8988T (cell line): ENCODE results near the gene CHCHD10.

Experiments used
- DNase-seq: peaks from one replicate; pipeline ENCODE4 v3.0.0; 2011

CHCHD10 gene

GRCh38 chr22:23786752-23787599, 19.2 kb upstream of the CHCHD10 start, which contains the start of gene SMARCB1:
SMARCB1 (plus strand) TSS chr22:23786966; CDS start chr22:23787170, 204 bp downstream.
- peak; percentile 95 for DNase-seq

DNA sequence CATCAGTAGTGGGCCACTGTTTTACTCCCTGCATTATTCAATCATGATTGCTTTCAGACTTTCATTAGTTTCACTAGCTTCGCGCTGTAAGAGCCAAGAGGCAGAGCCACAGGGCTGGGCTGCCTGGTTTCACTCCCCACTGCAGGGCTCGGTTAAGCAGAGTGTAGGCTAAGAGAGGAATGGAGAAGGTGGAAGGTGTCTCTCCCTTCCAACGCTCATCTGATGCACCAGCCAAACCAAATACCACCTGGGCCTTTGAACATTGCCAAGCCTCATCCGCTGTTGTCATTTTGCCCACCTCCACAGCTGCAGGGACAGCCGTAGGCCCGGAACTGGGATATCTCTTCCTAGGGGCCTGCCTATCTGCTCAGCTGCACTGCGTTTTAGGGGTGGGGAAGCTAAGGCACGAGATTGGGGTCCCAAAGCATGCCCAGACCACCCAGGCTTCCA, 18.5 kb upstream of the CHCHD10 start:
- DNase-seq = no peak

GRCh38 chr22:23784215-23784732, 16.5 kb upstream of the CHCHD10 start:
- DNase-seq = no peak

DNA sequence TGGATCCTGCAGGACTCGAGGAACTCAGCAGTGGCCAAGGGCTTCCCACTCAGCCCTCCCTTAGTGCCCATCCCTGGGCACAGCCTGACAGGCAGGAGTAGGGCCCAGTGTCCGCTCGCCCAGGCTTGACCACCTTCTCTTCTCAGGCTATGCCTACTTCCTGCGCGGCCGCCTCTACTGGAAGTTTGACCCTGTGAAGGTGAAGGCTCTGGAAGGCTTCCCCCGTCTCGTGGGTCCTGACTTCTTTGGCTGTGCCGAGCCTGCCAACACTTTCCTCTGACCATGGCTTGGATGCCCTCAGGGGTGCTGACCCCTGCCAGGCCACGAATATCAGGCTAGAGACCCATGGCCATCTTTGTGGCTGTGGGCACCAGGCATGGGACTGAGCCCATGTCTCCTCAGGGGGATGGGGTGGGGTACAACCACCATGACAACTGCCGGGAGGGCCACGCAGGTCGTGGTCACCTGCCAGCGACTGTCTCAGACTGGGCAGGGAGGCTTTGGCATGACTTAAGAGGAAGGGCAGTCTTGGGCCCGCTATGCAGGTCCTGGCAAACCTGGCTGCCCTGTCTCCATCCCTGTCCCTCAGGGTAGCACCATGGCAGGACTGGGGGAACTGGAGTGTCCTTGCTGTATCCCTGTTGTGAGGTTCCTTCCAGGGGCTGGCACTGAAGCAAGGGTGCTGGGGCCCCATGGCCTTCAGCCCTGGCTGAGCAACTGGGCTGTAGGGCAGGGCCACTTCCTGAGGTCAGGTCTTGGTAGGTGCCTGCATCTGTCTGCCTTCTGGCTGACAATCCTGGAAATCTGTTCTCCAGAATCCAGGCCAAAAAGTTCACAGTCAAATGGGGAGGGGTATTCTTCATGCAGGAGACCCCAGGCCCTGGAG, 15.7 kb upstream of the CHCHD10 start:
- DNase-seq = no peak

DNA sequence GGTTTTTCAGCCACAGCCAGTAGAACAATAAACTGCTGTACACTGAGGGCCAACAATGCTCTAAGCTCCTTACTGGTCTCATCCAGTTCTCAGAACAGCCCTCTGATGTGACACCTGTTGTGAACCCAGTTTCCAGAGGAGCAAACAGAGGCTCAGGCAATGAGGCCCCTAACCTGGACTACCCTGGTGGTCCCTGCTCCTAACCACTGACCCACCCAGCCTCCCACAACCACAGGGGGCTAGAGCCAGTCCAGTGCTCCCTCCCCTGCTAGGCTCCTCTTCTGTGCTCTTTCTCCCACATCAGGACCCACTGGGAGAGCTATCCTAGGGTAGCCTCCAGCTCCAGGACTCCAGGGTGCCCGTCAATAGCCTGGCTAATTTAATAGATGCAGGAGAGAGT, 14.9 kb upstream of the CHCHD10 start:
- DNase-seq = no peak

GRCh38 chr22:23782252-23782651, 14.5 kb upstream of the CHCHD10 start:
- no peak for DNase-seq

DNA sequence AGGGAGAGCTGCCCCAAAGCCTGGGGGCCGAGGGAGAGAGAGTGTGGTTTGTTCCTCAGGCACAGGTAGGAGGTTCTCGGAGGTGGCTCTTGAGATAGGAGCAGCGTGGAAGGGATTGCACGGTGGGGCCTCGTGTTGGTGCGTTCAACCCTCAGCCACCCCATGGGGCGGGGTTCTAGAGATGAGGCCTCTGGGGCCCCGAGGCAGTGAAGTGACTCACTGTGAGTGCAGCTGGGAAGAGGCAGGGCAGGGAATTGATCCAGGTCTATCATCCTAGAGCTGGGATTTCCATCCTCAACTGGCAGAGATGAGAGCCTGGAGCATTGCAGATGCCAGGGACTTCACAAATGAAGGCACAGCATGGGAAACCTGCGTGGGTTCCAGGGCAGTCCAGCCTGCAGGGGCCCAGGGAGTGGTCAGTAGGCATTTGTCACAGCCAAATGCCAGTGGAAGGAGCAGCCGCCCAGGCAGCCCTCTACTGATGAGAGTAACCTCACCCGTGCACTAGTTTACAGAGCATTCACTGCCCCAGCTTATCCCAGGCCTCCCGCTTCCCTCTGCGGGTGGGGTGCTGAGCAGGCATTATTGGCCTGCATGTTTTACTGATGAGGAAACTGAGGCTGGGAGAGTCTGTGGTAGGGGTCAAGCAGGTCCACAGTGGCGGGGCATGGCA, 13.9 kb upstream of the CHCHD10 start:
- no peak for DNase-seq

GRCh38 chr22:23781065-23781464, 13.3 kb upstream of the CHCHD10 start:
- no peak for DNase-seq

DNA sequence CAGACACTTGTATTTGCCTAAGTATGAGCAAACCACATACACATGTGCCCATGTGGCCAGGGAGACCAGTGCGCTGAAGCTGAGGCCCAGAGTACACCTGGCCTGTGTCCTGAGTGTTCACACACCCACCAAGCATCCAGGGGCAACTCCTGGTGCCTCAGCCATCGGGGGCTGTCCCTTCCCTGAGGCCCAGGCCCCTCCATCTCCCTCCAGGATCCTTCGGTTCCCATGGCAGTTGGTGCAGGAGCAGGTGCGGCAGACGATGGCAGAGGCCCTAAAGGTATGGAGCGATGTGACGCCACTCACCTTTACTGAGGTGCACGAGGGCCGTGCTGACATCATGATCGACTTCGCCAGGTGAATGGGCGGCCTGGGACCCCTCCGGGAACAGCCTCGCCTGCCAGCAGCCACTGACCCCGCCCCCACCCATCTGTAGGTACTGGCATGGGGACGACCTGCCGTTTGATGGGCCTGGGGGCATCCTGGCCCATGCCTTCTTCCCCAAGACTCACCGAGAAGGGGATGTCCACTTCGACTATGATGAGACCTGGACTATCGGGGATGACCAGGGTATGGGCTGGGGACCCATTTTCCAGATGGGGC, 12.5 kb upstream of the CHCHD10 start:
- DNase-seq = no peak

DNA sequence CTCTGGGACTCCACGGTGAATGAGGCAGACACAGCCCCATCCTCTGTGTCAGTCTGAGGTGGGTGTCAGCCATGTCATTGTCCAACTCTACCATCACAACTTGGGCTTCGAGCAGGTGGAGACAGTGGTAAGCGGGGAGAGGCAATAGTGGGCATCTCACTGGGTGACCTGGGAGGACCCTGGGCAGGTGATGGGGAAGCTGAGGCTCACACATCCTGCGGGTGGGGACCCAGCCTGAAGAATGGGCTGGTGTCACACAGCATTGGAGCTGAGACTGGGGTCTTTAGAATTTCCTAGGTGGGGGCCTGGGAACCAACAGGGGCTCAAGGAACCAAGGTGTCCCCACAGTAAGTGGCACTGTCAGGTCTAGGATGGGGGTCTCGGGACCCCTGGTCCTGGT, 12.0 kb upstream of the CHCHD10 start:
- no peak for DNase-seq

- no peak for DNase-seq
These were observed 11.3 kb upstream of the CHCHD10 start for GRCh38 chr22:23779083-23779482.

- DNase-seq = no peak
These were observed 10.8 kb upstream of the CHCHD10 start for GRCh38 chr22:23778577-23778900.

DNA sequence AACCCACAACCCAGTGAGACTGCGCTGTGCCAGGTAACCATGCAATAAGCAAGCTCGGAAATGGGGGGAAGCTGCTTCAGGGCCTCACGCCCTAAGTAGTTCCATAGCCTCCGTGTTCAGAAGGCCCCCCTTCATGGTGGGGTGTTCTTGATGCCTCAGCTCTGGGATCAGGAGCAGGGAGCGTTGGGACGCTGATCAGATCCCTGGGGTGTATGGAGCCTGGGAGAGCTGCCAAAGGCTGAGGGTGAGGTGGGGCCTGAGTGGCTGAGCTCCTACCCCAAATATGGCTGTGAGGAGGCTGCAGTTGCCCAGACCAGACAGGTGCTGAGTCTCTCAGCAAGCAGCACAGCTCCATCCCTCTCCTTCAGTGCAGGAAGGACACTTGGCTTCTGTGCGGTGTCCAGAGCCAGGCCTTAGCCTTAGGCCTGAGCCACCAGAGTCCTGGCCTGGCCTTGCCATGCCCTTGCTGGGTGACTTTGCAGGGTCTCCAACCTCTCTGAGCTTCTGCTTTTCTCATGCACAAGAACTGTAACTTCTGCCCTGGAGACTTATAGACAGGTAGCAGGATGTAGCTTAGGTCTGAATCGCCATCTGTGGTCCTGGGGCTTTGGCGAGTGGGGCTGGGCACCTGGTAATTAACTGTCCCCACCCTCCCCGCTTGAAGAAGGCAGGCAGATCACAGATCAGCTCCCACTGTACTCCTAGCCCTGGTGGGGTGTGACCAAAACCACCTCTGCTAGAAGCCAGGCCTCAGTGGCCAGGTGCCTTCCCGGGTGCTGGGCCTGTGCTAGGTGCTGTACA, 10.2 kb upstream of the CHCHD10 start:
- no peak for DNase-seq

DNA sequence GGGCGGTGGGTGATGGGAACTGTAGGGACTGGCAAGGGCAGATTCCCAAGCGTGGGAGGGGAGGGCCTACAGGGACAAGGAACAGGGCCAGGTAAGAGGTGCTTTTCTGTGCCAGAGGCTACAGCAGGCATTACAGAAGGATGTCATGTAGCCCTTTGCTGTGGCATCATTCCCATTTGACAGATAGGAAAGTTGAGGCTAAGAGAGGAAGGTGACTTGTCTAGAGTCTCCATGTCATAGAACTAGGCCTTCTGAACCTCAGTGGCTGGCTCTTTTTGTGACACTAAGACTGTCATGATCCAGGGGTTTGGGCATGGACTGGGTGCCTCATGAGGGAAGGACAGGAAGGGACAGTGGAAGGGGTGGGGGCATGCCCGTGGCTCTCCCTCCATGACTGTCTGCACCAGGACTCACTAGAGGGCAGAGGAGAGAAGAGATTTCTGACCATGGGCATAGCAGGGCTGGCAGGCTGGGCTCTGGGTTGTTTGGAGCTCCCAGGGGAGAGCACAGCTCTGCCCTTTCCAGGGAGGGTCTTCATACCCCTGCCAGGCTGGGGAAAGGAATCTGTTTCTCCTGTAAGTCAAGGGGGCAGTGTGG, 8.1 kb upstream of the CHCHD10 start:
- no peak for DNase-seq

DNA sequence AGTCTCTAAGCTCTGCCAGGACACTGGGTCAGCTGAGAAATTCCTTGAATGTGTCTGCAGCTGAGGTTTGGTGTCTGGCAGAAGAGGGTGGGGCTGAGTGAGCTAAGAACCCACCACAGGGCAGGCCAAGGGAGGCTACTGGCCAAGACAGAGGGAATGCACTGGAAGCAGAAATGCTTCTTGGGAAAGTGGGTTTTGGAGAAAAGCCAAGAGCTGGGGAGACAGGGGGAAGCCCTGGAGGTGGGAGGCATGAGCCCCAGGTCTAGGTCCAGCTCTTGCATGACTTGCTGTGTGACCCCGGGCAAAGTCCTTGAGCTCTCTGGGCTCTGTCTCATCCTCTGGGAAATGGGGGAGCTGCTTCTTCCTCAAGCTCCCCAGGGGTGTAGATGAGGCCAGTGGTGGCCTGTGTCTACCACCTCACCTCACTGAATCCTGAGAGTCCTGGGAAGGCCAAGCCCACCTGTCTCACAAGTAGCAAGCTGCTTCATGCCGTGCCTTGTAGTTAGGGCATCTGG, 7.2 kb upstream of the CHCHD10 start:
- DNase-seq = no peak

DNA sequence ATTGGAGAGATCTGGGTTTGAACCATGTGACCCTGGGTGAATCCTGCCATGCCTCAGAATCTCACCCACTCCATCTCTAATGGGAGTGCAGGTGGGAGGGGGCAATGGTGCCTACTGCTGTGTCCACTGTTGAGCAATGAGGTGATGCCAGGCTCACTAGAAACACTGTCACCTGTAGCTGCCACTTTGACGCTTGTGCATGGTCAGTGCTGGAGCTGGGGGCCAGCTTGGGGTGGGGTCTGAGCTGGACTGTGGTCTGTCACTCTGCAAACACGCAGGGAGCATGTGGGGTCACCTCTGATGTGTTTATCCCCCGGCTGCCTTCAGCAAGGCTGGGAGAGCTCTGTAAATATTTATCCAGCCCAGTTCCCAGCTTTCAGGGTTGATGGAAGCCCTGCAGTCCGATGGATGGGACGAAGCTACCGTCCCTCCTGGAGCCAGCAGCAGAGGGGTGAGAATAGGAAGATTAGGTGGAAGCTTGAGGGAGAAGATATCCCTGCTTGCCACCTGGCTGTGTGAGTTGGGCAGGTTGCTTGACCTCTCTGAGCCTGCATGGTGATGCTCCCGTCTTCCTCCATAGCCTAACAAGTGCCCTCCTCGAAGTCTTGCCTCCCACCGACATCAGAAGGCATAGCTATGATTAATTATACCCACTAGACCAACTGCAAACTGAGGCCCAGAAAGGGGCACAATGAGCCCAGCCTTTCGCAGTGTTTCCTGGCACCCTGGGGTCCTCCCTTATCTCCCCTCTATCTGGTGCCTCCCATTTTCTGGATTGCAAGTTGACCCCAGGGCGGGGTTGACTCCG, 6.5 kb upstream of the CHCHD10 start:
- no peak for DNase-seq

- no peak for DNase-seq
These were observed 5.8 kb upstream of the CHCHD10 start for GRCh38 chr22:23773483-23774113.

GRCh38 chr22:23772649-23773473, 5.1 kb upstream of the CHCHD10 start, which contains the start of gene MMP11:
MMP11 (plus strand) TSS chr22:23772849; CDS start chr22:23772871, 22 bp downstream.
- peak; percentile 53 for DNase-seq

DNA sequence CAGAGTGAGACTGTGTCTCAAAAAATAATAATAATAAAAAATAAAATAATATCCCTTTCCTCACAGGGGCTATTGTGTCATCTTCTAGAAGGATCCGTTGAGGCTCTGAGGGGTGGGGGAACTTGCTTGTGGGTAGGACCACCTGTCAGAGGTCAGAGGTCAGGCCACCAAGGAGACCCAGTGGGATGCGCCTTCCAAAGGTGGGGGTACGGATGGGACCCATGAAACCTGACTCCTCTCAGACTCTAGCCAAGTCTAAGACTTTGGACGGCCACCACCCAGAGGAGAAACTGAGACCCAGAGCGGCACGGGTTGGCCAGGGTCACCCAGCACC, 4.5 kb upstream of the CHCHD10 start:
- no peak for DNase-seq
